HG03066 (cell line): Measurements from ENCODE around the gene MBD3L2.
"Not testable (repeated sequence)": the region's sequence is repeated elsewhere in the genome, so short reads cannot be mapped to it uniquely, and the experiment has no call there.

Experiments used
- ATAC-seq: cut with Tn5 transposase; IDR thresholded peaks from one replicate; pipeline ENCODE4 v1.9.1; 2021; ENCODE audit warnings: low read depth; ENCODE audit not compliant: unreplicated experiment

The MBD3L2 gene

GRCh38 chr19:7058576-7058975, 9.5 kb downstream of the MBD3L2 start, which contains the start of gene MBD3L3:
Gene MBD3L3 (minus strand): TSS chr19:7058676. CDS start chr19:7058605, 71 bp downstream.
- not testable (repeated sequence) for ATAC-seq

- not testable (repeated sequence) for ATAC-seq
Observed at GRCh38 chr19:7059977-7060376, 10.9 kb downstream of the MBD3L2 start.

DNA sequence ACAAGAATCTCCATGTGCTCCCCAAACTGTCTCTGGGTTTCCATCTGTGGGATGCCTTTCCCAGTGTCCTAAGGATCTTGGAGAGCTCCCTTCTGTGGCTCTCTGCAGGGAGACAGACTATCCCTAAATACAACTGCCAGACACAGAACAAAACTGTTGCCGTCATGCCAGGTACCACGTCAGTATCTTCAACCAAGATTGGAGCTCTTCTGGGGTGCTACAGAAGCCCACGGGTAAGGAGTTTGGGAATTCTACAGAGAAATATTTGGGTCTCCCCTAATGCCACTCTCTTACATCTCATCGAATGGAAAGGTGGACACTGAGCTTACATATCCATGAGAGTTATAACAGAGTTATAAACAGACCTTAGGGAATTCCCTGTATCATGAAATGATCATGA, 14.2 kb downstream of the MBD3L2 start:
- no peak for ATAC-seq

GRCh38 chr19:7063764-7064418, 14.8 kb downstream of the MBD3L2 start:
- ATAC-seq = no peak

DNA sequence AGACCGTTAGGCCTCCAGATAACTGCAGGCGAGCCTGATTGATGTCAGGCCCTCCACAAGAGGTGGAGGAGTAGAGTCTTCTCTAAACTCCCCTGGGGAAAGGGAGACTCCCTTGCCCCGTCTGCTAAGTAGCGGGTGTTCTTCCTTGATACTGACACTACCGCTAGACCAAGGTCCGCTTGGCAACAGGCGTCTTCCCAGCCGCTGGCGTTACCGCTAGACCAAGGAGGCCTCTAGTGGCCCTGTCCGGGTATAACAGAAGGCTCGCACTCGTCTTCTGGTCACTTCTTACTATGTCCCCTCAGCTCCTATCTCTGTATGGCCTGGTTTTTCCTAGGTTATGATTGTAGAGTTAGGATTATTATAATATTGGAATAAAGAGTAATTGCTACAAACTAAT, 18.0 kb downstream of the MBD3L2 start:
- ATAC-seq = not testable (repeated sequence)

DNA sequence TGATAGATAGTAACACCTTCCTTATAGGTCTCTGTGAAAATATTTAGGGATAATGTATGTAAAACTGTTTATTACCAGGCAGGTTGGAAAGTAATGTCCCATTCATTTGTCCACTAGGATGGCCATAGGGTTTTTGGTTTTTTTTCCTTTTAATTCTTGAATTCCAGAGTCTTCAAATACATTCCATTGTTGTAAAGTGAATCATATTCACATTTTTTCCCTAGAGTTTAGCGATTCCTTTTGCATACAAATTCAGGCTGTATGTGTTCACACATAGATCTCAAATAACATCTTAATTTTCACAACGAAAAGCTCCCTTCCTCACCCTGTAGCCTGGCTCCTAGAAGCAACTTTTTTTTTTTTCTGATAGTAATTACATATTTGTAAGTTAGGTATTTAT, 18.6 kb downstream of the MBD3L2 start:
- ATAC-seq = no peak

DNA sequence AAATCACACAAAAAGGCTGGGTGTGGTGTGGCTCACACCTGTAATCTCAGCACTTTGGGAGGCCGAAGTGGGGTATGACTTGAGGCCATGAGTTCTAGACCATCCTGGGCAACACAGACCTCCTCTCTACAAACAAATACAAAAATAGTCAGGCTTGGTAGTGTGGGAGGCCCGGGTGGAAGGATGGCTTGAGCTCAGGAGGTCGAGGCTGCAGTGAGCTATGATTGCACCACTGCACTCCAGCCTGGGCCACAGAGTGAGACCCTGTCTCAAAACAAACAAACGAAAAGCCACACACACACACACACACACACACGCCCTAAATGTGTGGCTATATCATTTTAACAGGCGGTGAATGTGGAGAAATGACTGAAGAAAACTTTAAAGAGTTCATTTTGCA, 19.5 kb downstream of the MBD3L2 start:
- no peak for ATAC-seq

DNA sequence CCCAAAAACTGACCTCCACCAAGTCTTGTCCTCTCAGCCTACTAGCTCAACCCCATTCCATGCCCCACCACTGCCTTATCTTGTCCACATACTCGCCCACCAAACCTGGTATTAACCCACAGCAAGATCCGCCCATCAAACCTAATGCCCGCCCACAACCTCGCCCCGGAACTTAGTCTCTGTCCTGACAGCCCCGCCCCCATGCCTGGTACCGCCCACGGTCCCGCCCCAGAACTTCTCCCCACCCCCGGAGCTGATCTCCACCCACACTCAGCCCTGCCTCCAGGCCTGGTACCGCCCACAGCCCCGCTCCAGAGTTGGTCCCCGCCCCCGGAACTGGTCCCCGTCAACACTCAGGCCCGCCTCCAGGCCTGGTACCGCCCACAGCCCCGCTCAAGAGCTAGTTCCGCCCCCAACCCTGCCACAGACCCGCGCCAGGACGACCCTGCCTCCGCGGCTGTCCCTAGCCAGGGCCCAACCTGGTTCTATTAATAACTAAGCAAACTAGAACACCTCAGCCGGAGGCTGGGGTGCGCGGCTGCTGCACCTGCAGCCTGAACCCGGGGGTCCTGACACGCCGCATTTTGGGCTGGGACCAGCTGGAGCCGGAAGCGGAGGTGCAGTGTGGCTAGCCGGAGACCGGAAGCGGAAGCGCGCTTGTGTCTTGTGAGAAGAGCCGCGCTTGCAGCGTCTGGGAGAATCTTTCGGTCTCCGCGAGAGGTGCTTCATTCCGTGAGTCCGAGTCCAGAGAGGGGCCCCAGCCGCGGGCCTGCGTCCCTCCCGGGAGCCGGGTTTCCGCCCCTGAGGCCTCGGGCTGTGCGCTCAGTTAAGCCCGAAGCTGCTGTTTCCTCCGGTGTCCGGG, 20.2 kb downstream of the MBD3L2 start, which contains the start of gene ZNF557:
TSS of gene ZNF557 (plus strand) at position 662 of the 862 bp plus-strand sequence. CDS start 5,372 bp downstream, outside the sequence.
- ATAC-seq = peak; percentile 86

GRCh38 chr19:7069904-7070226, 20.7 kb downstream of the MBD3L2 start:
- ATAC-seq = peak; percentile 10

- no peak for ATAC-seq
Observed at GRCh38 chr19:7072541-7072940, 23.4 kb downstream of the MBD3L2 start.

GRCh38 chr19:7074705-7075282, 25.7 kb downstream of the MBD3L2 start:
- no peak for ATAC-seq

DNA sequence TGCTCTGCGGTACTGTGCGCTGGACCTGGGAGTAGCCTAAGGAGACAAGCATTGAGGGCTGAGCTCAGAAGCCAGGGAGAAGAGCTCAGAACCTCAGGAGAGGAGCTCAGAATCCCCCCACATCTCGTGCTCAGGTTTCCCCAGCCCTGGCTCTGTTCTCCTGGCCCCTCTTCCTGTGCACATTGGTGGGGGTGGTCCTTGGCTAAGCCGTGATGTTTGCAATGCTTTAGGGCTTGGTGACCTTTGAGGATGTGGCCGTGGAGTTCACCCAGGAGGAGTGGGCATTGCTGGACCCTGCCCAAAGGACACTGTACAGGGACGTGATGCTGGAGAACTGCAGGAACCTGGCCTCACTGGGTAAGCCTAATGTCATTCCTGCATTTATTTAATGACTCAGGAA, 27.0 kb downstream of the MBD3L2 start:
- no peak for ATAC-seq

DNA sequence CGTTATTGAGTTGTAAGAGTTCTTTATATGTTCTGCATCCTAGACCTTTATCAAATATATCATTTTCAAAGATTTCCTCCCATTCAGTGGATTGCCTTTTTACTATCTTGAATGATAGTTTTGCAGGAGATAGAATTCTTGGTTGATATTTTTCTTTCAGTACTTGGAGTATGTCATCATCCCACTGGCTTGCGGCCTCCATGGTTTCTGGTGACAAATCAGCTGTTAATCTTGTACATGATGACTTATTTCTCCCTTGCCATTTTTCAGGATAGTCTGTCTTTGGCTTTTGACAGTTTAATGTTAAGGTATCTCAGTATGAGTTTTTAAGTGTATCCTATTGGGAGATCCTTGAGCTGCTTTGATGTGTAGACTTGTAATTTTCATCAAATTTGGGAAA, 28.9 kb downstream of the MBD3L2 start:
- no peak for ATAC-seq

- ATAC-seq = no peak
Observed at GRCh38 chr19:7083076-7083956, 34.2 kb downstream of the MBD3L2 start.

- no peak for ATAC-seq
Observed at GRCh38 chr19:7088999-7089398, 39.9 kb downstream of the MBD3L2 start.

GRCh38 chr19:7098096-7098495, 49.0 kb downstream of the MBD3L2 start:
- no peak for ATAC-seq

GRCh38 chr19:7098701-7099596, 49.8 kb downstream of the MBD3L2 start:
- peak; percentile 81 for ATAC-seq

DNA sequence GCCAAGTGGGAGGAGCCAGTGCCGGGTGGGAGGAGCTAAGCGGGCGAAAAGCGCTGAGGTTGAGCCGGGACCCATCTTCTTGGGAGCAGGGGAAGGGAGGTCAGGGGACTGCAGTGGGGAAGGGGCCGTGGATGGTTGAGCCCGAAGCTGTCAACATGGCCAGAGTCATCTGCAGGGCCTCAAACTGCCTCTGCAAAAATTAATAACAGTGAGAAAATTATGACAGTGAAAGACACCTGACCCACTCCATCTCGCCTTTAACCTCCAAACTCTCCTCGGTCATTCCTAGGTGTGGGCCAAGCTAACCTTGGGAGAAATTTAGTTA, 50.4 kb downstream of the MBD3L2 start:
- ATAC-seq = no peak
